H1 (cell line): Measurements from ENCODE around the gene LHFPL6. TPM values are rescaled to one million over a fixed set of nuclear protein-coding genes. Genes with fewer than 3 reads are reported as not detected.

Experiments
- CTCF ChIA-PET: fragments of 300-600 bp; sonication (Branson Sonifier 250); formaldehyde crosslinking; loops from one replicate; lab custom pipeline; 2021; ENCODE audit not compliant: partially characterized antibody; lab: Charles Lee
- POLR2A ChIA-PET: fragments of 300-600 bp; sonication (Branson Sonifier 250); formaldehyde crosslinking; loops from one replicate; lab custom pipeline; 2021; ENCODE audit warnings: inconsistent platforms; ENCODE audit not compliant: partially characterized antibody; lab: Charles Lee
- DNase-seq, 2 experiments: peaks; one replicate each; pipeline versions ENCODE4 v3.0.0 to v3.0.0-alpha.2; 2010 to 2022; ENCODE audit warnings: low spot score in 2 of 2, low read depth in 1 of 2, mixed read lengths in 1 of 2
- FAIRE-seq: peaks from 2 replicates; lab custom pipeline; 2011; peaks lifted over from hg19 to GRCh38; lab: Jason Lieb, UNC
- H2AFZ ChIP-seq: 2 replicates; pipeline ENCODE4 v1.8.1; 2012; ENCODE audit warnings: low read length, inconsistent platforms
- H2AK5ac ChIP-seq: 2 replicates; pipeline ENCODE4 v1.6.1; 2013; ENCODE audit warnings: low read depth, low read length
- H2BK120ac ChIP-seq: replicated peaks from 2 replicates; pipeline ENCODE3; 2013; ENCODE audit warnings: low read depth, low read length, inconsistent platforms
- H2BK12ac ChIP-seq: 2 replicates; pipeline ENCODE4 v1.6.1; 2013; ENCODE audit warnings: low read depth, low read length
- H2BK15ac ChIP-seq: 2 replicates; pipeline ENCODE4 v1.6.1; 2013; ENCODE audit warnings: low read length
- H2BK20ac ChIP-seq: 2 replicates; pipeline ENCODE4 v1.6.1; 2013; ENCODE audit warnings: low read length
- H2BK5ac ChIP-seq: 2 replicates; pipeline ENCODE4 v1.6.1; 2013; ENCODE audit warnings: low read depth, low read length
- H3K14ac ChIP-seq: 2 replicates; pipeline ENCODE4 v1.6.1; 2013; ENCODE audit warnings: inconsistent platforms; ENCODE audit not compliant: insufficient read length
- H3K18ac ChIP-seq: 2 replicates; pipeline ENCODE4 v1.6.1; 2013; ENCODE audit warnings: low read length; ENCODE audit errors: extremely low read depth
- H3K23ac ChIP-seq: 2 replicates; pipeline ENCODE4 v1.6.1; 2013; ENCODE audit warnings: inconsistent platforms; ENCODE audit not compliant: insufficient read length
- H3K23me2 ChIP-seq: 2 replicates; pipeline ENCODE4 v1.6.1; 2013; ENCODE audit warnings: low read depth, low read length
- H3K27ac ChIP-seq: 2 replicates; pipeline ENCODE4 v1.6.1; 2011; ENCODE audit warnings: low read depth, low read length, inconsistent platforms
- H3K27me3 ChIP-seq, 4 experiments: replicated peaks in 1 of 4; 1 replicate in 1 of 4; 2 replicates in 3 of 4; pipeline versions ENCODE4 v1.6.1 to v1.8.1; 2011 to 2013; ENCODE audit warnings: low read length in 3 of 4, mild to moderate bottlenecking in 3 of 4, inconsistent platforms in 2 of 4, mixed read lengths in 2 of 4, moderate library complexity in 1 of 4; ENCODE audit not compliant: control insufficient read depth in 3 of 4, insufficient read depth in 3 of 4; ENCODE audit errors: extremely low read depth in 1 of 4
- H3K36me3 ChIP-seq, 4 experiments: 2 replicates each; pipeline versions ENCODE4 v1.6.1 to v1.8.1; 2011 to 2013; ENCODE audit warnings: mild to moderate bottlenecking in 4 of 4, low read length in 3 of 4, moderate library complexity in 2 of 4, control low read depth in 1 of 4, inconsistent platforms in 1 of 4; ENCODE audit not compliant: insufficient read depth in 4 of 4, control insufficient read depth in 2 of 4
- H3K4ac ChIP-seq: replicated peaks from 2 replicates; pipeline ENCODE3; 2013; ENCODE audit warnings: low read length, low read depth, mixed read lengths, inconsistent platforms; ENCODE audit not compliant: insufficient read length
- H3K4me1 ChIP-seq, 4 experiments: replicated peaks in 1 of 4; 1 replicate in 1 of 4; 2 replicates in 3 of 4; pipeline versions ENCODE4 v1.6.1 to v1.8.1; 2011 to 2013; ENCODE audit warnings: low read length in 3 of 4, inconsistent platforms in 2 of 4, mixed read lengths in 1 of 4; ENCODE audit not compliant: insufficient read depth in 4 of 4, control insufficient read depth in 3 of 4
- H3K4me2 ChIP-seq, 2 experiments: 2 replicates each; pipeline versions ENCODE4 v1.6.1 to v1.8.1; 2011 to 2013; ENCODE audit warnings: low read depth in 2 of 2, low read length in 2 of 2, control low read depth in 1 of 2, inconsistent platforms in 1 of 2, mild to moderate bottlenecking in 1 of 2; ENCODE audit not compliant: insufficient read depth in 1 of 2
- H3K4me3 ChIP-seq, 4 experiments: fragments of 200-600, 300-600 bp in 1 of 4; sonication (generic), shearing (Covaris generic), sonication (Bioruptor Twin) in 1 of 4; 2 replicates each; pipeline versions ENCODE4 v1.5.1 to v1.8.1; 2011 to 2016; ENCODE audit warnings: low read length in 4 of 4, low read depth in 3 of 4, control low read depth in 2 of 4, inconsistent platforms in 2 of 4, mild to moderate bottlenecking in 2 of 4, mixed read lengths in 1 of 4, moderate library complexity in 1 of 4; ENCODE audit not compliant: insufficient read depth in 2 of 4; ENCODE audit errors: extremely low read depth in 1 of 4
- H3K56ac ChIP-seq: replicated peaks from 2 replicates; pipeline ENCODE3; 2013; ENCODE audit warnings: low read depth, mild to moderate bottlenecking, mixed read lengths, low read length, inconsistent platforms; ENCODE audit not compliant: insufficient read length
- H3K79me1 ChIP-seq: 2 replicates; pipeline ENCODE4 v1.6.1; 2013; ENCODE audit warnings: low read depth, low read length, control low read depth
- H3K79me2 ChIP-seq, 2 experiments: 2 replicates each; pipeline versions ENCODE4 v1.6.1 to v1.8.1; 2012 to 2013; ENCODE audit warnings: low read length in 2 of 2, mild to moderate bottlenecking in 2 of 2, inconsistent platforms in 1 of 2; ENCODE audit not compliant: insufficient read depth in 2 of 2, control insufficient read depth in 1 of 2
- H3K9ac ChIP-seq, 4 experiments: replicated peaks in 1 of 4; 1 replicate in 1 of 4; 2 replicates in 3 of 4; pipeline versions ENCODE4 v1.6.1 to v1.8.1; 2011 to 2013; ENCODE audit warnings: low read depth in 3 of 4, low read length in 3 of 4, control low read depth in 2 of 4, mild to moderate bottlenecking in 2 of 4, moderate library complexity in 2 of 4, inconsistent platforms in 1 of 4; ENCODE audit errors: extremely low read depth in 1 of 4
- H3K9me3 ChIP-seq, 2 experiments: 2 replicates each; pipeline versions ENCODE4 v1.6.1 to v1.8.1; 2012 to 2013; ENCODE audit warnings: mild to moderate bottlenecking in 2 of 2, moderate library complexity in 2 of 2, control low read depth in 1 of 2, inconsistent platforms in 1 of 2, low read depth in 1 of 2, low read length in 1 of 2, mixed read lengths in 1 of 2; ENCODE audit not compliant: insufficient read depth in 2 of 2
- H4K20me1 ChIP-seq, 2 experiments: replicated peaks in 1 of 2; 2 replicates each; pipeline versions ENCODE3 to v1.8.1; 2011 to 2013; ENCODE audit warnings: inconsistent platforms in 2 of 2, low read length in 2 of 2, mild to moderate bottlenecking in 1 of 2; ENCODE audit not compliant: insufficient read depth in 2 of 2, control insufficient read depth in 1 of 2
- H4K5ac ChIP-seq: 2 replicates; pipeline ENCODE4 v1.6.1; 2013; ENCODE audit warnings: low read length, low read depth, mixed read lengths, inconsistent platforms; ENCODE audit not compliant: insufficient read length
- H4K8ac ChIP-seq: 2 replicates; pipeline ENCODE4 v1.8.0; 2013; ENCODE audit warnings: mild to moderate bottlenecking, moderate library complexity, low read length, inconsistent platforms; ENCODE audit not compliant: insufficient read depth; ENCODE audit errors: extremely low read depth
- H4K91ac ChIP-seq: replicated peaks from 2 replicates; pipeline ENCODE3; 2013; ENCODE audit warnings: low read length, mixed read lengths, inconsistent platforms; ENCODE audit not compliant: insufficient read length
- BACH1 ChIP-seq: IDR thresholded peaks from 2 replicates; pipeline ENCODE4 v1.6.1; 2012; ENCODE audit warnings: low read length, improper control_type of control experiment
- CHD1 ChIP-seq: IDR thresholded peaks from 2 replicates; pipeline ENCODE4 v1.6.1; 2012; ENCODE audit warnings: low read depth, low read length, improper control_type of control experiment
- FOSL1 ChIP-seq: IDR thresholded peaks from 2 replicates; pipeline ENCODE4 v1.6.1; 2011; ENCODE audit warnings: mild to moderate bottlenecking, low read depth, low read length, moderate library complexity; ENCODE audit not compliant: insufficient read depth
- GABPA ChIP-seq: IDR thresholded peaks from 2 replicates; pipeline ENCODE4 v1.6.1; 2011; ENCODE audit warnings: mild to moderate bottlenecking, low read length, moderate library complexity, borderline replicate concordance; ENCODE audit not compliant: insufficient read depth
- KDM4A ChIP-seq: IDR thresholded peaks from one replicate; pipeline ENCODE4 v1.7.1; 2012; ENCODE audit warnings: low read depth, mild to moderate bottlenecking, moderate library complexity, low read length, inconsistent platforms; ENCODE audit not compliant: severe bottlenecking
- MAFK ChIP-seq: IDR thresholded peaks from 2 replicates; pipeline ENCODE4 v1.6.1; 2012; ENCODE audit warnings: low read depth, mild to moderate bottlenecking, improper control_type of control experiment, low read length
- PHF8 ChIP-seq: fragments of 200-600 bp; sonication (generic); conservative IDR thresholded peaks from 2 replicates; pipeline ENCODE4 v1.7.1; 2012; ENCODE audit warnings: low read depth, mild to moderate bottlenecking, inconsistent platforms, low read length, moderate library complexity
- POLR2A ChIP-seq, 2 experiments: IDR thresholded peaks; 1 replicate in 1 of 2; 2 replicates in 1 of 2; pipeline ENCODE4 v1.6.1; 2011; ENCODE audit warnings: low read depth in 2 of 2, low read length in 2 of 2, mild to moderate bottlenecking in 2 of 2; ENCODE audit errors: control extremely low read depth in 1 of 2
- WGBS, 2 experiments: shearing (Covaris generic) in 1 of 2; methylation state at CpG; one replicate each; pipeline versions ENCODE4 v1.1.6 to v1.1.7; 2013 to 2015; ENCODE audit warnings: low lambda C conversion rate in 2 of 2, mixed read lengths in 2 of 2, inconsistent platforms in 1 of 2, low coverage in 1 of 2, missing lambda C conversion rate in 1 of 2; ENCODE audit not compliant: insufficient replicate concordance in 2 of 2, insufficient coverage in 1 of 2, insufficient read length in 1 of 2; ENCODE audit errors: extremely low coverage in 1 of 2, missing lambda C conversion rate in 1 of 2; 5-methylcytosine and 5-hydroxymethylcytosine counted together
- polyA plus RNA-seq, 7 experiments: library from polyadenylated mRNA; depleted of rRNA in 3 of 7; stranded (reverse) in 5 of 7; unstranded in 2 of 7; fragments of >200 nt in 5 of 7; fragments of 200-250 nt in 2 of 7; gene quantifications; 1 replicate in 5 of 7; 2 replicates in 1 of 7; 4 replicates in 1 of 7; pipeline versions ENCODE4 v1.2.1 to v1.2.3, GENCODE V29; 2011 to 2013; ENCODE audit warnings: missing spikeins in 2 of 7, mixed read lengths in 2 of 7
- total RNA-seq: library from RNA; stranded (reverse); fragmentation: NEBNext Ultra II Directional; extraction: Animal tissue kit (Norgen Biotek cat#: 25700); gene quantifications from 2 replicates; pipeline ENCODE4 v1.2.1, GENCODE V29; 2021
- TF ChIP-seq, protein P1 (sequence below): IDR thresholded peaks from 2 replicates; pipeline ENCODE4 v1.6.1; 2012; ENCODE audit warnings: low read length, inconsistent platforms

The LHFPL6 gene
- total and polyA plus RNA-seq, 2 of the 8 experiments (the other 6 are each of a cell fraction or from before 2014, with no cell fraction given), result 7.6 to 17.0 TPM

DNA sequence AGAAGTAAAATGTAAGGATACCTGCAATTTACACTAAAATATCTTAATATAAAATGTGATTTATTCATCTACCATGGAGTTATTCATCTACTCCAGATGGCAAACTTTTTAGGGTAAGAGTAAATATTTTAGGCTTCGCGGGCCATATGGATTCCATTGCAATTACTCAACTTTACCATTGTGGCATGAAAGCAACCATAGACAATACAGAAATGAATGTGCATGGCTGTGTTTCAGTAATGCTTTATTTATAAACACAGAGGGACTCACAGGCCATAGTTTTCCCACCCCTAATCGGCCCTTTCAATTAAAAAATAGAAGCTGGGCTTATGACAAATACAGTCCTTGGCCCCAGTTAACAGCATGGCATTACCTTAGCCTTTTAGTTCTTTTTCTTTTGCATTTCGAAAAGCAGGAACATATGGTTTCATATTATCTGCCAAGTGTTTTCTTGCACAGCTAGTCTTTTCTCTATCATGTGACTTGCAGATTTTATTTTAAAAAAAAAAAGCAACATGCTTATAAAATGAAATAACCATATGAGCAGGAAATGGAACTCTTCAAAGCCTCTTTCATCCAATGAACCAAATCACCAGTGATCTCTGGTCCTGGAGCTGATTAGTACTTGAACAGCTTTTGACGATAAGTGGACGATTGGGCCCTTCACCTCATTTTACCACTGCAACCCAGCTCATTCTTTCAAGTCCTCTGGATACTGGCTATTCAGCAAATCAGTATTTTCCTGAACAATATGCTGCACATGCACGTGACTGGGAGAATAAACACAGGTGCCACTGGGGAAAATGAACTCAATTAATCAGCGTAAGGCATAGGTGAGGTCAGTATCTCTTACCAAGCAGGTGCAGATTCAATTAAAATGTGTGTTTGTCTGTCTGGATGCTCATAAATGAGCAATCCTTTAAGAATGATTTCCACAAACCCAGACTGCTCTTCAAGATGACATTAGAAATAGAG lies 63.9 kb downstream of the LHFPL6 start:
- H3K23ac ChIP-seq, result no peak overlapping the region
- no peak overlapping the region for H3K27ac ChIP-seq
- no peak overlapping the region for H4K5ac ChIP-seq
- no peaks in the 10 kb centered on the region for H3K79me1 ChIP-seq
- no peak overlapping the region for H3K4me2 ChIP-seq
- no peaks in the 10 kb centered on the region for H3K9me3 ChIP-seq
- no peak overlapping the region for H3K14ac ChIP-seq
- no peak overlapping the region for H2AK5ac ChIP-seq
- H3K9ac ChIP-seq, result no peak overlapping the region
- H2BK15ac ChIP-seq, result no peak overlapping the region
- WGBS, 2 experiments, result 94% methylated on average over 8 of the region's 8 CpGs; no CpG with 5 or more reads in 1 of the 2 experiments
- no peak overlapping the region for H3K4me3 ChIP-seq
- H3K56ac ChIP-seq, result no peak overlapping the region
- no peaks in the 10 kb centered on the region for H3K4me1 ChIP-seq
- H2BK5ac ChIP-seq, result no peak overlapping the region
- FAIRE-seq (no peak), DNase-seq (no peak)
- H3K18ac ChIP-seq, result no peak overlapping the region
- H4K91ac ChIP-seq, result no peak overlapping the region
- H3K23me2 ChIP-seq, result no peaks in the 10 kb centered on the region
- CTCF ChIA-PET, result interaction anchor here (1.0 to 3.1 kb wide), 5 partner anchors 11 to 79 kb away, joined by 3 to 15 read pairs (median 3); no protein-coding TSS in a partner anchor
- no peak overlapping the region for H2AFZ ChIP-seq
- no peak overlapping the region for H3K4ac ChIP-seq
- no peaks in the 10 kb centered on the region for H3K27me3 ChIP-seq
- H3K79me2 ChIP-seq, result no peaks in the 10 kb centered on the region
- no peak for TF ChIP-seq CHD1
- TF ChIP-seq, protein P1, sequence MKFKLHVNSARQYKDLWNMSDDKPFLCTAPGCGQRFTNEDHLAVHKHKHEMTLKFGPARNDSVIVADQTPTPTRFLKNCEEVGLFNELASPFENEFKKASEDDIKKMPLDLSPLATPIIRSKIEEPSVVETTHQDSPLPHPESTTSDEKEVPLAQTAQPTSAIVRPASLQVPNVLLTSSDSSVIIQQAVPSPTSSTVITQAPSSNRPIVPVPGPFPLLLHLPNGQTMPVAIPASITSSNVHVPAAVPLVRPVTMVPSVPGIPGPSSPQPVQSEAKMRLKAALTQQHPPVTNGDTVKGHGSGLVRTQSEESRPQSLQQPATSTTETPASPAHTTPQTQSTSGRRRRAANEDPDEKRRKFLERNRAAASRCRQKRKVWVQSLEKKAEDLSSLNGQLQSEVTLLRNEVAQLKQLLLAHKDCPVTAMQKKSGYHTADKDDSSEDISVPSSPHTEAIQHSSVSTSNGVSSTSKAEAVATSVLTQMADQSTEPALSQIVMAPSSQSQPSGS, result no peak
- TF ChIP-seq BACH1, result no peak
- no peak for TF ChIP-seq KDM4A
- no peak for TF ChIP-seq MAFK
- no peak for TF ChIP-seq GABPA
- no peak for TF ChIP-seq POLR2A (IDR thresholded peaks at IDR 0.05; ENCODE audit: control extremely low read depth in 1 of 2, low read depth in 2 of 2, low read length in 2 of 2)
- TF ChIP-seq FOSL1, result no peak
- no peak for TF ChIP-seq PHF8
- no peak overlapping the region for H4K8ac ChIP-seq
- H2BK12ac ChIP-seq, result no peak overlapping the region
- H2BK120ac ChIP-seq, result no peak overlapping the region
- POLR2A ChIA-PET, result no interaction called here
- H2BK20ac ChIP-seq, result no peak overlapping the region
- no peaks in the 10 kb centered on the region for H3K36me3 ChIP-seq
- H4K20me1 ChIP-seq, result no peaks in the 10 kb centered on the region
